Adrenal gland (tissue), 12 donors: ENCODE measurements around the gene CUX1. TPM values are rescaled to one million over a fixed set of nuclear protein-coding genes. Genes with fewer than 3 reads are reported as not detected.

ENCODE experiments used
- DNase-seq, 7 donors: peaks; one replicate each; pipeline ENCODE4 v3.0.0-alpha.2; 2019 to 2020
- H3K27ac ChIP-seq, 5 donors: fragments of 200-600 bp; sonication (generic) in 4 of 5; 1 replicate in 3 of 5; 2 replicates in 2 of 5; pipeline versions ENCODE4 v1.5.1 to v1.8.0; 2016 to 2020; ENCODE audit warnings: mild to moderate bottlenecking in 1 of 5
- H3K27me3 ChIP-seq: fragments of 200-600 bp; 2 replicates; pipeline ENCODE4 v1.8.0; 2021
- H3K36me3 ChIP-seq, 2 donors: fragments of 200-600 bp; replicated peaks in 1 of 2; 1 replicate in 1 of 2; 2 replicates in 1 of 2; pipeline versions ENCODE4 v1.5.1 to v1.8.0; 2018 to 2022
- H3K4me1 ChIP-seq, 2 donors: fragments of 200-600 bp; replicated peaks in 1 of 2; 1 replicate in 1 of 2; 2 replicates in 1 of 2; pipeline versions ENCODE4 v1.5.1 to v1.8.0; 2018 to 2021
- H3K4me3 ChIP-seq, 4 donors: fragments of 200-600 bp; sonication (generic) in 3 of 4; one replicate each; pipeline ENCODE4 v1.5.1; 2016 to 2018
- H3K9me3 ChIP-seq, 3 donors: fragments of 200-600 bp; sonication (generic) in 1 of 3; replicated peaks in 1 of 3; 1 replicate in 2 of 3; 2 replicates in 1 of 3; pipeline versions ENCODE4 v1.5.1 to v1.8.0; 2016 to 2021
- CTCF ChIP-seq, 6 experiments: fragments of 450-650 bp in 4 of 6; fragments of 200-600 bp in 2 of 6; sonication (generic) in 1 of 6; IDR thresholded peaks; 1 replicate in 5 of 6; 2 replicates in 1 of 6; pipeline versions ENCODE4 v1.5.1 to v1.8.0; 2016 to 2021; ENCODE audit warnings: antibody characterized with exemption in 6 of 6, mild to moderate bottlenecking in 2 of 6, moderate library complexity in 1 of 6
- POLR2A ChIP-seq, 2 donors: fragments of 450-650 bp; IDR thresholded peaks; one replicate each; pipeline ENCODE4 v1.6.1; 2017; ENCODE audit warnings: antibody characterized with exemption in 2 of 2, mild to moderate bottlenecking in 2 of 2, moderate library complexity in 1 of 2
- WGBS, 4 donors: extraction: QIAGEN DNeasy Blood & Tissue Kit in 2 of 4; methylation state at CpG; one replicate each; pipeline versions ENCODE4 v1.1.5 to v1.1.7; 2013 to 2017; 5-methylcytosine and 5-hydroxymethylcytosine counted together
- intact Hi-C, 2 donors: fragments of 100-400 bp; cut with DNase I; formaldehyde crosslinking; loops; one replicate each; pipeline versions ENCODE4 v1.14.1 to v1.15.0; 2022 to 2023
- polyA plus RNA-seq, 3 donors: library from polyadenylated mRNA; stranded (reverse); fragments of 200-250 nt in 2 of 3; fragments of 350-450 nt in 1 of 3; fragmentation: Illumina TruSeq in 1 of 3; extraction: RNeasy Lipid Tissue Mini Kit (QIAGEN cat#74804) in 1 of 3; gene quantifications; one replicate each; pipeline ENCODE4 v1.2.3, GENCODE V29; 2013 to 2014
- total RNA-seq, 9 donors: library from RNA; depleted of rRNA in 4 of 9; stranded (reverse); fragments of >200 nt in 4 of 9; fragments of 120-200 nt in 1 of 9; fragmentation: NEBNext Ultra II Directional in 1 of 9; extraction: Animal tissue kit (Norgen Biotek cat#: 25700) in 1 of 9; gene quantifications; one replicate each; pipeline versions ENCODE4 v1.1.0 to v1.2.4, GENCODE V29; 2013 to 2023
- donor health status: healthy with polysubstance abuse.
- donor health status: Bipolar disorder and iron deficiency.
- donor health status: DM: yes; HTN: yes; CAD: no.
- donor health status: DM: no; HTN: no; CAD: no.
- donor health status: DM: no; HTN: no; CAD: no.
- donor health status: DM: yes; HTN: yes; CAD: no.

Gene CUX1
- total and polyA plus RNA-seq, 12 donors: 17.2 to 72.6 (median 58.3) TPM

- Histone ChIP-seq H3K9me3 (no peaks in the 10 kb centered on the region), H3K27me3 (no peaks in the 10 kb centered on the region), H3K36me3 (no peaks in the 10 kb centered on the region), H3K27ac (no peak overlapping the region), H3K4me3 (no peak overlapping the region), H3K4me1 (no peaks in the 10 kb centered on the region)
- no peak for TF ChIP-seq CTCF (IDR thresholded peaks at IDR 0.05)
- TF ChIP-seq POLR2A (IDR thresholded peaks at IDR 0.05): no peak
- DNase-seq: no peak
- 80 to 91% (median 88%) methylated on average over 9 of the region's 9 CpGs for WGBS, 4 donors
- intact Hi-C loops: no loop called here
Measured at GRCh38 chr7:101960985-101961708, 143.7 kb downstream of the CUX1 start.

- Histone ChIP-seq H3K27ac (no peak overlapping the region), H3K9me3 (no peaks in the 10 kb centered on the region), H3K4me3 (no peak overlapping the region), H3K4me1 (no peaks in the 10 kb centered on the region), H3K27me3 (no peaks in the 10 kb centered on the region), H3K36me3 (no peaks in the 10 kb centered on the region)
- DNase-seq: no peak
- WGBS, 4 donors: 73 to 91% (median 88%) methylated on average over 2 of the region's 2 CpGs
- intact Hi-C loops: no loop called here
- TF ChIP-seq POLR2A (IDR thresholded peaks at IDR 0.05) (no peak), CTCF (IDR thresholded peaks at IDR 0.05) (no peak)
Measured at GRCh38 chr7:101961811-101962210, 144.4 kb downstream of the CUX1 start.

- no peaks in the 10 kb centered on the region for H3K27me3 ChIP-seq
- no peak overlapping the region for H3K4me3 ChIP-seq
- intact Hi-C loops: no loop called here
- H3K27ac ChIP-seq: no peak overlapping the region
- no peaks in the 10 kb centered on the region for H3K9me3 ChIP-seq
- no peak for DNase-seq
- H3K36me3 ChIP-seq: no peaks in the 10 kb centered on the region
- TF ChIP-seq POLR2A (IDR thresholded peaks at IDR 0.05): no peak
- no peak for TF ChIP-seq CTCF (IDR thresholded peaks at IDR 0.05)
- 96 to 98% (median 97%) methylated on average over 9 of the region's 9 CpGs for WGBS, 4 donors
- H3K4me1 ChIP-seq: no peaks in the 10 kb centered on the region
Measured at GRCh38 chr7:101963693-101964092, 146.3 kb downstream of the CUX1 start.

GRCh38 chr7:101964680-101965452, 147.4 kb downstream of the CUX1 start:
- no peak for DNase-seq
- H3K27ac ChIP-seq: no peak overlapping the region
- intact Hi-C loops: no loop called here
- H3K4me3 ChIP-seq: no peak overlapping the region
- H3K36me3 ChIP-seq: no peaks in the 10 kb centered on the region
- TF ChIP-seq POLR2A (IDR thresholded peaks at IDR 0.05) (no peak), CTCF (IDR thresholded peaks at IDR 0.05) (no peak)
- H3K27me3 ChIP-seq: no peaks in the 10 kb centered on the region
- no peaks in the 10 kb centered on the region for H3K4me1 ChIP-seq
- H3K9me3 ChIP-seq: no peaks in the 10 kb centered on the region
- 87 to 90% (median 88%) methylated on average over 17 to 18 of the region's 18 CpGs for WGBS, 4 donors
